Esophagus squamous epithelium (tissue), 4 donors: ENCODE results near the gene MTERF2.

Experiments
- POLR2A ChIP-seq, 4 donors: fragments of 450-650 bp; IDR thresholded peaks; one replicate each; pipeline ENCODE4 v1.6.1; 2017; ENCODE audit warnings: antibody characterized with exemption in 4 of 4, mild to moderate bottlenecking in 4 of 4, moderate library complexity in 3 of 4
- TF ChIP-seq, protein P1 (sequence below), 6 experiments: fragments of 450-650 bp in 4 of 6; fragments of 200-600 bp in 2 of 6; sonication (generic) in 2 of 6; IDR thresholded peaks; one replicate each; pipeline ENCODE4 v1.5.1; 2016 to 2019; ENCODE audit warnings: antibody characterized with exemption in 6 of 6, mild to moderate bottlenecking in 4 of 6, moderate library complexity in 4 of 6

DNA sequence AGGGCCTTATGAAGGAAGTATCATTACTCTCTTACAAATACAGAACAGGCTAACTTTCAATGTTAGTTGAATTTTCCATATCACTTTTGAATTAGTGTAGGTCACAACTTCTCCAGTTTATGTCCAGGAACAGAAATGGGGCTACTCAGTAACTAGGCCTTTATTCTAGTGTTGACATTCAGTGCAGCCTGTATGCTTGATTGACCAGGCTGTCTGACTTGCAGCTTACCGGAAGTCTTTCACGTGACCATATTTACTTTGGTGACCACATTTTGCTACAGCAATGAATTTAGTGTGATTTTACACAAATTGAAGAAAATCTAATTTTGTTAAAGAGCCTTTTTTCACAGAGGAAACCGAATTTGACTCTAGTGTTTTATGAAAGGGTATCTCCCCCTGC lies 12.4 kb downstream of the MTERF2 start:
- TF ChIP-seq, protein P1, sequence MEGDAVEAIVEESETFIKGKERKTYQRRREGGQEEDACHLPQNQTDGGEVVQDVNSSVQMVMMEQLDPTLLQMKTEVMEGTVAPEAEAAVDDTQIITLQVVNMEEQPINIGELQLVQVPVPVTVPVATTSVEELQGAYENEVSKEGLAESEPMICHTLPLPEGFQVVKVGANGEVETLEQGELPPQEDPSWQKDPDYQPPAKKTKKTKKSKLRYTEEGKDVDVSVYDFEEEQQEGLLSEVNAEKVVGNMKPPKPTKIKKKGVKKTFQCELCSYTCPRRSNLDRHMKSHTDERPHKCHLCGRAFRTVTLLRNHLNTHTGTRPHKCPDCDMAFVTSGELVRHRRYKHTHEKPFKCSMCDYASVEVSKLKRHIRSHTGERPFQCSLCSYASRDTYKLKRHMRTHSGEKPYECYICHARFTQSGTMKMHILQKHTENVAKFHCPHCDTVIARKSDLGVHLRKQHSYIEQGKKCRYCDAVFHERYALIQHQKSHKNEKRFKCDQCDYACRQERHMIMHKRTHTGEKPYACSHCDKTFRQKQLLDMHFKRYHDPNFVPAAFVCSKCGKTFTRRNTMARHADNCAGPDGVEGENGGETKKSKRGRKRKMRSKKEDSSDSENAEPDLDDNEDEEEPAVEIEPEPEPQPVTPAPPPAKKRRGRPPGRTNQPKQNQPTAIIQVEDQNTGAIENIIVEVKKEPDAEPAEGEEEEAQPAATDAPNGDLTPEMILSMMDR (IDR thresholded peaks at IDR 0.05): no peak
- TF ChIP-seq POLR2A (IDR thresholded peaks at IDR 0.05): no peak
